Activated T-cell treated with anti-CD3 and anti-CD28 coated beads, Interleukin-2, amount 50 U/mL, for 24 hours (primary cell): ENCODE data around the gene SLC24A4.

Experiments used
- DNase-seq: peaks from one replicate; pipeline ENCODE4 v3.0.0-alpha.2; 2020
- H3K27ac Mint-ChIP-seq: 2 replicates; pipeline ENCODE4 v1.8.0; 2020; ENCODE audit warnings: mild to moderate bottlenecking, mixed read lengths
- H3K27me3 Mint-ChIP-seq: 2 replicates; pipeline ENCODE4 v1.8.0; 2020; ENCODE audit warnings: mixed read lengths
- H3K36me3 Mint-ChIP-seq: 2 replicates; pipeline ENCODE4 v1.8.0; 2020; ENCODE audit warnings: low read depth, mixed read lengths
- H3K4me1 Mint-ChIP-seq: 2 replicates; pipeline ENCODE4 v1.8.0; 2020; ENCODE audit warnings: low read depth, mixed read lengths
- H3K4me3 Mint-ChIP-seq: 2 replicates; pipeline ENCODE4 v1.8.0; 2020; ENCODE audit warnings: mild to moderate bottlenecking, moderate library complexity, mixed read lengths
- H3K9me3 Mint-ChIP-seq: 2 replicates; pipeline ENCODE4 v1.8.0; 2020; ENCODE audit warnings: mixed read lengths

The SLC24A4 gene

GRCh38 chr14:92414690-92415445, 91.9 kb downstream of the SLC24A4 start:
- no peaks in the 10 kb centered on the region for H3K36me3 Mint-ChIP-seq
- no peak overlapping the region for H3K27ac Mint-ChIP-seq
- H3K4me1 Mint-ChIP-seq = no peaks in the 10 kb centered on the region
- no peak overlapping the region for H3K4me3 Mint-ChIP-seq
- H3K27me3 Mint-ChIP-seq = peaks cover 5% of the 10 kb centered on the region
- H3K9me3 Mint-ChIP-seq = no peaks in the 10 kb centered on the region
- DNase-seq = no peak

GRCh38 chr14:92415969-92416368, 93.0 kb downstream of the SLC24A4 start:
- no peaks in the 10 kb centered on the region for H3K9me3 Mint-ChIP-seq
- H3K36me3 Mint-ChIP-seq = no peaks in the 10 kb centered on the region
- DNase-seq = no peak
- no peaks in the 10 kb centered on the region for H3K4me1 Mint-ChIP-seq
- H3K27me3 Mint-ChIP-seq = peaks cover 5% of the 10 kb centered on the region
- H3K4me3 Mint-ChIP-seq = no peak overlapping the region
- H3K27ac Mint-ChIP-seq = no peak overlapping the region

- Mint-ChIP-seq H3K27ac (no peak overlapping the region), H3K4me1 (no peaks in the 10 kb centered on the region), H3K36me3 (no peaks in the 10 kb centered on the region), H3K4me3 (no peak overlapping the region), H3K9me3 (no peaks in the 10 kb centered on the region), H3K27me3 (peaks cover 5% of the 10 kb centered on the region)
- no peak for DNase-seq
Measured at GRCh38 chr14:92416544-92416943, 93.6 kb downstream of the SLC24A4 start.

DNA sequence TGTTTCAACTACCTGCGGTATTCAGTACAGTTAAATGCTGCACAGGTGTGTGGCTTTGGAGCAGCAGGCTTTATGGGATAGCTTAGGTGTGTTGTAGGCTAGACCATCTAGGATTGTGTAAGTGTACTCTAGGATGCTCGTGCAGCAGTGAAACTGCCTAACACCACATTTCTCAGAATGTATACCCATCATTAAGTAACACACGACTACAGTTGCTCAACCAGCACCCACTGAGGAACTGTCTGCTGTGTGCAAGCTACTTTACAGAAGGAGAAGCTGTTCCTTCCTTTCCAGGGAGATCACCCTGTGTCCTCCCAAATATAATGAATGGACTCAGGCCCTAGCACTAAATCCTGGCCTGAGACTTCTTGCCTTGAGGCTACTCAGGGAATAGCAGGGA, 94.8 kb downstream of the SLC24A4 start:
- Mint-ChIP-seq H3K9me3 (no peaks in the 10 kb centered on the region), H3K27me3 (no peaks in the 10 kb centered on the region), H3K27ac (no peak overlapping the region), H3K36me3 (no peaks in the 10 kb centered on the region), H3K4me3 (no peak overlapping the region), H3K4me1 (no peaks in the 10 kb centered on the region)
- no peak for DNase-seq

- Mint-ChIP-seq H3K4me3 (no peak overlapping the region), H3K36me3 (no peaks in the 10 kb centered on the region), H3K27me3 (no peaks in the 10 kb centered on the region), H3K27ac (no peak overlapping the region), H3K4me1 (peaks cover 9% of the 10 kb centered on the region), H3K9me3 (no peaks in the 10 kb centered on the region)
- DNase-seq = no peak
Measured at GRCh38 chr14:92421751-92422150, 98.8 kb downstream of the SLC24A4 start.

GRCh38 chr14:92425101-92425500, 102.1 kb downstream of the SLC24A4 start:
- H3K36me3 Mint-ChIP-seq = no peaks in the 10 kb centered on the region
- DNase-seq = no peak
- no peaks in the 10 kb centered on the region for H3K27me3 Mint-ChIP-seq
- no peak overlapping the region for H3K4me3 Mint-ChIP-seq
- H3K9me3 Mint-ChIP-seq = no peaks in the 10 kb centered on the region
- H3K27ac Mint-ChIP-seq = no peak overlapping the region
- H3K4me1 Mint-ChIP-seq = peaks cover 9% of the 10 kb centered on the region

- Mint-ChIP-seq H3K36me3 (no peaks in the 10 kb centered on the region), H3K27me3 (no peaks in the 10 kb centered on the region), H3K27ac (no peak overlapping the region), H3K9me3 (no peaks in the 10 kb centered on the region), H3K4me3 (no peak overlapping the region), H3K4me1 (peaks cover 9% of the 10 kb centered on the region)
- DNase-seq = no peak
Measured at GRCh38 chr14:92426237-92426636, 103.3 kb downstream of the SLC24A4 start.

- Mint-ChIP-seq H3K4me1 (peaks cover 9% of the 10 kb centered on the region), H3K27ac (no peak overlapping the region), H3K27me3 (no peaks in the 10 kb centered on the region), H3K36me3 (no peaks in the 10 kb centered on the region), H3K4me3 (no peak overlapping the region), H3K9me3 (no peaks in the 10 kb centered on the region)
- DNase-seq = no peak
Measured at GRCh38 chr14:92427096-92427495, 104.1 kb downstream of the SLC24A4 start.

DNA sequence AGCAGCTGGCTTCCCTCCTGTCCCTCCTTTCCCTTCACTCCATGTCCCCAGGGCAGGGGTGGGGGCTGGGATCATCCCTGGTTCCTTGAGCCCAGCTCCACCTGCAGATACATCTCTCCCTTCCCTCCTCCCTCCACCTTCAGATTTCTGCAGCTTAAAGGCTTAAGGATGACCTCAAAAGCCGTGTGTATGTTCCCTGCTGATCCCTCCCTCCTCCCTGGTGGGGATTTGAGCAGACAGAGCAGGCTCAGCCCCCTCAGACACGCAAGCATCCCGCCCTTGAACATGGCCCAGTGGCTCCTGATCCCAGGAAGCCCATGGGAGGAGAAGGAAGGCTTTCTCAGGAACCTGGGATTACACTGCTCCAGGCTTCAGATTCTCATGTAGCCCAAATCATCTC, 107.7 kb downstream of the SLC24A4 start:
- no peak for DNase-seq
- Mint-ChIP-seq H3K4me3 (no peak overlapping the region), H3K27me3 (no peaks in the 10 kb centered on the region), H3K27ac (no peak overlapping the region), H3K9me3 (no peaks in the 10 kb centered on the region), H3K4me1 (peaks cover 9% of the 10 kb centered on the region), H3K36me3 (no peaks in the 10 kb centered on the region)

DNA sequence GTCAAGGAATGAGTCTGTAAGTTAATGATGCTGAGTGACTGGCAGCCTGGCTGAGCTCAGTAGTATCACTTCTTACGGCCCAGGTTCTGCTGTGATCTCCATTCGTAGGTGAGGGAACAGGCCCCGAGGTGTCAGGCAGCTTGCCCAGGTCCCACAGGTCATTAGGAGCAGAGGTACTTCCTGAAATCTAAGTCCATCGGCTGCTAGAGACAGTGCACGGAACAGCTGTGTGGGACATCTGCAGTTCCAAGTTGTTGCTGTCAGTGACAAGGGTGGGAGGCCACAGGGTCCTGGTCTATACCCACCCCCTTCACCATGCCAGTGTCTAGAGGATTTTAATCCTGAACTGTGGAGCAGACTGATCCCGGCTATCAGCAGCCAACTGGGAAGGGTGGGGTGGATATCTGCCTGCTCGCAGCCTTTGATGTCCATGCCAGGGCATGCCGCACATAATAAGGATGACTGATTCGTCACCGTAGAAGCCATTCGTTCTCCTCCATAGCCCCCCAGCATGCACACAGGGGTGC, 108.3 kb downstream of the SLC24A4 start:
- H3K36me3 Mint-ChIP-seq = no peaks in the 10 kb centered on the region
- peaks cover 3% of the 10 kb centered on the region for H3K4me1 Mint-ChIP-seq
- H3K27me3 Mint-ChIP-seq = no peaks in the 10 kb centered on the region
- H3K27ac Mint-ChIP-seq = no peak overlapping the region
- no peaks in the 10 kb centered on the region for H3K9me3 Mint-ChIP-seq
- DNase-seq = no peak
- no peak overlapping the region for H3K4me3 Mint-ChIP-seq

- H3K4me3 Mint-ChIP-seq = no peak overlapping the region
- H3K27ac Mint-ChIP-seq = no peak overlapping the region
- peaks cover 2% of the 10 kb centered on the region for H3K4me1 Mint-ChIP-seq
- DNase-seq = no peak
- H3K9me3 Mint-ChIP-seq = no peaks in the 10 kb centered on the region
- H3K27me3 Mint-ChIP-seq = no peaks in the 10 kb centered on the region
- no peaks in the 10 kb centered on the region for H3K36me3 Mint-ChIP-seq
Measured at GRCh38 chr14:92433407-92433806, 110.4 kb downstream of the SLC24A4 start.

GRCh38 chr14:92435154-92435553, 112.2 kb downstream of the SLC24A4 start:
- H3K4me1 Mint-ChIP-seq = peaks cover 7% of the 10 kb centered on the region
- H3K27ac Mint-ChIP-seq = no peak overlapping the region
- no peaks in the 10 kb centered on the region for H3K9me3 Mint-ChIP-seq
- DNase-seq = no peak
- H3K4me3 Mint-ChIP-seq = no peak overlapping the region
- no peaks in the 10 kb centered on the region for H3K27me3 Mint-ChIP-seq
- no peaks in the 10 kb centered on the region for H3K36me3 Mint-ChIP-seq

DNA sequence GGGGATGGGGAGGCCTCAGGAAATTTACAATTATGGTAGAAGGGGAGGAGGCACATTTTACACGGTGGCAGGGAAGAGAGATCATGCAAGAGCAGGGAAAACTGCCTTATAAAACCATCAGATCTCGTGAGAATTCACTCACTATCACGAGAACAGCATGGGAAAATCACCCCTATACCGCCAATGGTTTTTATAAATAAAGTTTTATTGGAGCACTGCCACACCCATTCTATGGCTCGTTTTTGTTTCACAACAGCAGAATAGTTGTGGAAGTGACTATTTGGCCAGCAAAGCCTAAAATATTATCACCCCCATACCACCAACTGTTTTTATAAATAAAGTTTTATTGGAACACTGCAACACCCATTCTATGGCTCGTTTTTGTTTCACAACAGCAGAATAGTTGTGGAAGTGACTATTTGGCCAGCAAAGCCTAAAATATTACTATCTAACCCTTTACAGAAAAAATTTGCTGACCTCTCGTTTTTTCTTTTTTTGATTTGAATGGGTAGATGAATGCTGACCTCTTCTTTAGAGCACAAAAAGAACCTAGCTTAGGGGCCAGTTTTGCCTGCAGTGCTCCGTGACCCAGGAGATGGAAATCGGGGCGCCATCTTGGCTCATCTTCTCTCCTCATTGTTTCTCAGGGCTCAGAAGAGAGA, 113.3 kb downstream of the SLC24A4 start:
- no peaks in the 10 kb centered on the region for H3K9me3 Mint-ChIP-seq
- peaks cover 7% of the 10 kb centered on the region for H3K4me1 Mint-ChIP-seq
- H3K27me3 Mint-ChIP-seq = no peaks in the 10 kb centered on the region
- H3K4me3 Mint-ChIP-seq = no peak overlapping the region
- DNase-seq = no peak
- H3K27ac Mint-ChIP-seq = no peak overlapping the region
- no peaks in the 10 kb centered on the region for H3K36me3 Mint-ChIP-seq

- no peaks in the 10 kb centered on the region for H3K36me3 Mint-ChIP-seq
- DNase-seq = no peak
- no peaks in the 10 kb centered on the region for H3K27me3 Mint-ChIP-seq
- H3K27ac Mint-ChIP-seq = no peak overlapping the region
- no peaks in the 10 kb centered on the region for H3K9me3 Mint-ChIP-seq
- H3K4me1 Mint-ChIP-seq = peaks cover 9% of the 10 kb centered on the region
- H3K4me3 Mint-ChIP-seq = no peak overlapping the region
Measured at GRCh38 chr14:92437309-92437708, 114.3 kb downstream of the SLC24A4 start.

- no peaks in the 10 kb centered on the region for H3K36me3 Mint-ChIP-seq
- no peak overlapping the region for H3K4me3 Mint-ChIP-seq
- no peak for DNase-seq
- peaks cover 9% of the 10 kb centered on the region for H3K4me1 Mint-ChIP-seq
- no peaks in the 10 kb centered on the region for H3K27me3 Mint-ChIP-seq
- no peaks in the 10 kb centered on the region for H3K9me3 Mint-ChIP-seq
- no peak overlapping the region for H3K27ac Mint-ChIP-seq
Measured at GRCh38 chr14:92437729-92438285, 114.8 kb downstream of the SLC24A4 start.
